Testis (tissue), 2 donors: Measurements from ENCODE around the gene MYH11.

ENCODE experiments used
- CTCF ChIP-seq, 3 experiments: fragments of 450-650 bp in 2 of 3; fragments of 200-600 bp in 1 of 3; sonication (generic) in 1 of 3; IDR thresholded peaks; one replicate each; pipeline ENCODE4 v1.5.1; 2016 to 2019; ENCODE audit warnings: antibody characterized with exemption in 3 of 3, mild to moderate bottlenecking in 2 of 3, moderate library complexity in 1 of 3
- POLR2A ChIP-seq: fragments of 450-650 bp; IDR thresholded peaks from one replicate; pipeline ENCODE4 v1.6.1; 2017; ENCODE audit warnings: antibody characterized with exemption, mild to moderate bottlenecking, moderate library complexity

- TF ChIP-seq CTCF (IDR thresholded peaks at IDR 0.05) (no peak), POLR2A (no peak)
Observed at GRCh38 chr16:15705064-15705565, 151.7 kb downstream of the MYH11 start.
